Measurements from ENCODE around the gene LCN15. TPM values are rescaled to one million over a fixed set of nuclear protein-coding genes. Genes with fewer than 3 reads are reported as not detected.

The LCN15 gene
- total RNA-seq, 1 experiment from 2014 or later: not detected

- BruUV-seq (replicated peaks): no TSS peak
- TF ChIP-seq CTCF (IDR thresholded peaks at IDR 0.05; ENCODE audit: unreplicated experiment): no peak
- peaks cover 49% of the 10 kb centered on the region for H3K27me3 Mint-ChIP-seq (ENCODE audit: insufficient read depth, unreplicated experiment)
- ChIA-PET POLR2A (no interaction called here), CTCF (interaction anchor here (2.2 kb wide), 1 partner anchor 24 kb away, joined by 10 read pairs; the partner anchor contains the start of gene LCN8)
- DNase-seq (ENCODE audit: unreplicated experiment): no peak
- H3K36me3 Mint-ChIP-seq (ENCODE audit: insufficient read depth, unreplicated experiment): no peaks in the 10 kb centered on the region
- no peak overlapping the region for H3K27ac Mint-ChIP-seq (ENCODE audit: low read depth, unreplicated experiment)
- H3K9me3 Mint-ChIP-seq (ENCODE audit: unreplicated experiment): no peaks in the 10 kb centered on the region
- H3K4me3 Mint-ChIP-seq (ENCODE audit: unreplicated experiment): no peak overlapping the region
- intact Hi-C loops (cut with micrococcal nuclease): no loop called here
- H3K4me1 Mint-ChIP-seq (ENCODE audit: insufficient read depth, unreplicated experiment): peaks cover 2% of the 10 kb centered on the region
Measured at GRCh38 chr9:136782452-136782851, 18.1 kb upstream of the LCN15 start.

GRCh38 chr9:136779808-136780207, 15.5 kb upstream of the LCN15 start:
- BruUV-seq (replicated peaks): no TSS peak
- CTCF ChIA-PET: interaction anchor here (0.7 to 3.9 kb wide), 7 partner anchors 13 to 230 kb away, joined by 3 to 30 read pairs (median 3); partner anchors contain the start of gene LCN8

GRCh38 chr9:136777359-136777758, 13.0 kb upstream of the LCN15 start:
- Mint-ChIP-seq H3K27me3 (ENCODE audit: insufficient read depth, unreplicated experiment) (peaks cover 59% of the 10 kb centered on the region), H3K36me3 (ENCODE audit: insufficient read depth, unreplicated experiment) (no peaks in the 10 kb centered on the region), H3K9me3 (ENCODE audit: unreplicated experiment) (no peaks in the 10 kb centered on the region), H3K27ac (ENCODE audit: low read depth, unreplicated experiment) (no peak overlapping the region), H3K4me3 (ENCODE audit: unreplicated experiment) (no peak overlapping the region), H3K4me1 (ENCODE audit: insufficient read depth, unreplicated experiment) (no peaks in the 10 kb centered on the region)
- ChIA-PET POLR2A (interaction anchor here (1.4 kb wide), 1 partner anchor 11 kb away, joined by 9 read pairs; no protein-coding TSS in a partner anchor), CTCF (interaction anchor here (1.1 to 3.9 kb wide), 6 partner anchors 8 to 259 kb away, joined by 3 to 30 read pairs (median 12); partner anchors contain the start of gene LCN8)
- no peak for TF ChIP-seq CTCF (IDR thresholded peaks at IDR 0.05; ENCODE audit: unreplicated experiment)
- no peak for DNase-seq (ENCODE audit: unreplicated experiment)
- intact Hi-C loops (cut with micrococcal nuclease): no loop called here
- BruUV-seq (replicated peaks): no TSS peak

More at GRCh38 chr9:136779808-136780207, 15.5 kb upstream of the LCN15 start:
- intact Hi-C loops (cut with micrococcal nuclease): no loop called here
- POLR2A ChIA-PET: interaction anchor here (0.6 to 0.7 kb wide), 2 partner anchors 8 to 143 kb away, joined by 3 read pairs; no protein-coding TSS in a partner anchor
- Mint-ChIP-seq H3K36me3 (ENCODE audit: insufficient read depth, unreplicated experiment) (no peaks in the 10 kb centered on the region), H3K27me3 (ENCODE audit: insufficient read depth, unreplicated experiment) (peaks cover 59% of the 10 kb centered on the region), H3K9me3 (ENCODE audit: unreplicated experiment) (no peaks in the 10 kb centered on the region), H3K4me3 (ENCODE audit: unreplicated experiment) (no peak overlapping the region), H3K27ac (ENCODE audit: low read depth, unreplicated experiment) (no peak overlapping the region), H3K4me1 (ENCODE audit: insufficient read depth, unreplicated experiment) (no peaks in the 10 kb centered on the region)
- DNase-seq (ENCODE audit: unreplicated experiment): no peak
- no peak for TF ChIP-seq CTCF (IDR thresholded peaks at IDR 0.05; ENCODE audit: unreplicated experiment)

GRCh38 chr9:136776947-136777346, 12.6 kb upstream of the LCN15 start:
- H3K4me1 Mint-ChIP-seq (ENCODE audit: insufficient read depth, unreplicated experiment): no peaks in the 10 kb centered on the region

More at GRCh38 chr9:136776947-136777346, 12.6 kb upstream of the LCN15 start:
- ChIA-PET POLR2A (interaction anchor here (0.7 kb wide), 1 partner anchor 31 kb away, joined by 4 read pairs; no protein-coding TSS in a partner anchor), CTCF (interaction anchor here (1.6 to 3.9 kb wide), 5 partner anchors 9 to 259 kb away, joined by 6 to 30 read pairs (median 18); partner anchors contain the start of gene LCN8)
- Mint-ChIP-seq H3K9me3 (ENCODE audit: unreplicated experiment) (no peaks in the 10 kb centered on the region), H3K27me3 (ENCODE audit: insufficient read depth, unreplicated experiment) (peaks cover 55% of the 10 kb centered on the region), H3K36me3 (ENCODE audit: insufficient read depth, unreplicated experiment) (no peaks in the 10 kb centered on the region), H3K27ac (ENCODE audit: low read depth, unreplicated experiment) (no peak overlapping the region), H3K4me3 (ENCODE audit: unreplicated experiment) (no peak overlapping the region)
- no TSS peak for BruUV-seq (replicated peaks)
- intact Hi-C loops (cut with micrococcal nuclease): no loop called here
- no peak for DNase-seq (ENCODE audit: unreplicated experiment)
- TF ChIP-seq CTCF (IDR thresholded peaks at IDR 0.05; ENCODE audit: unreplicated experiment): no peak

All from MCF 10A (cell line).